ENCODE results near the gene APOL1.
"Not testable (repeated sequence)": the region's sequence is repeated elsewhere in the genome, so short reads cannot be mapped to it uniquely, and the experiment has no call there.

The APOL1 gene, protein sequence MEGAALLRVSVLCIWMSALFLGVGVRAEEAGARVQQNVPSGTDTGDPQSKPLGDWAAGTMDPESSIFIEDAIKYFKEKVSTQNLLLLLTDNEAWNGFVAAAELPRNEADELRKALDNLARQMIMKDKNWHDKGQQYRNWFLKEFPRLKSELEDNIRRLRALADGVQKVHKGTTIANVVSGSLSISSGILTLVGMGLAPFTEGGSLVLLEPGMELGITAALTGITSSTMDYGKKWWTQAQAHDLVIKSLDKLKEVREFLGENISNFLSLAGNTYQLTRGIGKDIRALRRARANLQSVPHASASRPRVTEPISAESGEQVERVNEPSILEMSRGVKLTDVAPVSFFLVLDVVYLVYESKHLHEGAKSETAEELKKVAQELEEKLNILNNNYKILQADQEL

DNA sequence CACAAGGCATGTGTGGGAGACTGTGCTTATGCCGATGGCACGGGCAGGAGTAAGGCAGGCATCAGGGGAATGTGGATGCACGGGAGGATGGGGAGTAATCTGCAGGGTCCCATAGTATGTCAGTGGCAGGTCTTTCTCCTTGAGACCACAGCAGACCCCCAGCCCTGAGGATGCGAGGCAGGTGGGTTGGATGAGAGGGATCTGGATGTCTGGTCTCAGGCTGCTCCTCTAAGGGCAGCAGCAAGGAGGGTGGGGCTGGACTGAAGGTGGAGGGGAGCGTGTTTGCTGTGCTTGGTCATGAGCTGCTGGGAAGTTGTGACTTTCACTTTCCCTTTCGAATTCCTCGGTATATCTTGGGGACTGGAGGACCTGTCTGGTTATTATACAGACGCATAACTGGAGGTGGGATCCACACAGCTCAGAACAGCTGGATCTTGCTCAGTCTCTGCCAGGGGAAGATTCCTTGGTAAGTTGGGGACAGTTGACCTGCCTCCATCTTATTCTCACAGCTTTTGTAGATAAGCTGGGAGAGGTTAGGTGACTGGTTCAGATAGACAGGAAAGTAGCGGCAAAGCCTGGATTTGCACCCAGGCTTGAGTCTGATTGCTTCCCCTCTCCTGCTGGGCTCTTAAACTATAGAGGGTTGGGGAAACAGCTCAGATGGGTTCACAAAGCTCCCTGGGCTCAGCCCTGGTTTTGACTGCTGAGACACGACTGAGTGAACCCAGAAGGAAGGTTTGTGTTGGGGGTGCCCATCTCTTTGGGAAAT lies at the start of gene APOL1:
APOL1 (plus strand) TSS at position 380 of the 769 bp plus-strand sequence. CDS start 1,823 bp downstream, outside the sequence.
- no peak for DNase-seq

DNA sequence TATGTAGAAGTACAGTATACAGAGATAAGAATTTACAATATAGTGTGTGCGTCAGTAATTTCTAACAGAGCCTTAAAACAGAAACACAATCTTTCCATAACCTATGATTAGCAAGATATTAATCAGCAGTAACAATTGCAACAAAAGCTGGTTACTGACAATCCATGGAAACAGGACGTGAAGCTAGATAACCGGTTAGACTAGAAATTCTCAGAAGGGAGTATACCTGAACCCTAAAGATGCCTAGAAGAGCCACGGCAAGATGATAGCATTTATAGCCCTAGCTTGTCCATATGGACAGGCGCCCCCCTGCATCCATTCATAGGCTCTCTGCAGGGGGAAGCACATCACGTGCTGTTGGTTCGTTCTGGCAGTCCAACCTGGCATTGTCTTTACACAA lies 49.5 kb upstream of the APOL1 start:
- DNase-seq, result not testable (repeated sequence)

DNA sequence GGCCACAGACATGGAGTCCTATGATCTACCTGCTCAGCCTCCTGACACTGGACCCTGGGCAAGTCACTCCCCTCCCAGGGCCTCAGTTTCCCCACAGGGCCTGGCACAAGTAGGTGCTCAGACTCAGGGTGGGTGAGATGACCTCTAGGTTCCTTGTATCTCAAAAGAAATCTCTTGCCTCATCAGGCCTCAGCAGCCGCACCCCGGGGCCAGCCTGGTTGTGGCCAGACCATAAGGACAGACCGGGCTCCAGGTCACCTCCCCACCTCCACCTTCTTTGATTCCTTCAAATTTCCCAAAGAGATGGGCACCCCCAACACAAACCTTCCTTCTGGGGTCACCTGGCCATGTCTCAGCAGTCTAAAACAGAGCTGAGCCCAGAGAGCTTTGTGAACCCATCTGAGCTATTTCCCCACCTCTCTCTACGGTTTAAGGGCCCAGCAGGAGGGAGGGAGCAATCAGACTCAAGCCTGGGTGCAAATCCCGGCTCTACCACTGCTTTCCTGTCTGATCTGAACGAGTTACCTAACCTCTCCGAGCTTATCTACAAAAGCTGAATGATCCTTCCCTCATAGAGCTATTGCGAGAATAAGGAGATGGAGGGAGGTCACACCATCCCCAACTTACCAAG lies 48.8 kb upstream of the APOL1 start:
- no peak for DNase-seq

DNA sequence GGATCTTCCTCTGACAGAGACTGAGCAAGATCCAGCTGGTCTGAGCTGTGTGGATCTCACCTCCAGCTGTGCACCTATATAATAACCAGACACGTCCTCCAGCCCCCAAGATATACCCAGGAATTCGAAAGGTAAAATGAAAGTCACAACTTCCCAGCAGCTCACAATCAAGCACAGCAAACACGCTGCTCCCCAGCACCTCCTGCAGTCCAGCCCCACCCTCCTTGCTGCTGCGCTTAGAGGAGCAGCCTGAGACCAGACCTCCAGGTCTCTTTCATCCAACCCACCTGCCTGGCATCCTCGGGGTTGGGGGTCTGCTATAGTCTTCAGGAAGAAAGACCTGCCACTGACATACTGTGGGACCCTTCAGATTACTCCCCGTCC lies 48.3 kb upstream of the APOL1 start:
- DNase-seq, result no peak

DNA sequence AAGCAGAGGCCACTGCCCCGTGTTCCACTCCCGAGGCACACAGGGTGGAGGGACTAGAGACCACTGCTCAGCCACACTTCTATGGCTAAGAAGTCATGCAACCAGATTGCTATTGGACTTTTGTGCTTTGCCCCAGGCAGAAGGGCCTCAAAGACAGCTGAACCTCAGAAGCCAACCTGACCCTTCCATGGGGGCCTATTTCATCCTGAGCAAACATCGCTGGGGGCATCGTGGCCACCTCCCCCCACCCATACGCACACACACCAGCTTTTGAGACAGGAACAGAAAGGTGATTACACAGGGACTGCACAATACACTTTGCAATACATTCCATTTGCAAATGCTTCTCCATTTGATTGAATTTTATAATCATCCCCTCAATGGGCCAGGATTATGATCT lies 47.4 kb upstream of the APOL1 start:
- not testable (repeated sequence) for DNase-seq

DNA sequence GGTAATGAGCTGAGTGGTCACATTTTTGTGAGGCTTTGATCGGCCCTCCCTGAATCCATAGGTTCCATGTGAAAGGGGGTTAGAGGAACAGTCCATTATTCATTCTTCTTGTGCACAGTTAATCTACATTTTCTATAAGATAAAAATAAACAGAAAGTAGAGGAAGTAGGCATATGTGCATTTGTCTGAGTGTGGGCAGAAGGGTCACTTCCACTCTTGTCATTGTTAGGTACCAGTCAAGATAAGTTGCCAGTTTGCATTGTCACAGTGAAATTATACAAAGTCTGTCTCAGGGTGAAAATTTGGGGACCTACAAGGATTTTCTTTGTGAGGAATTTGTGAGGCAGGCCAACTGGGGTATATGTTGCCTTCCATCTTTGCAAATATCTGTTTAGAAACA lies 46.7 kb upstream of the APOL1 start:
- DNase-seq, result no peak

DNA sequence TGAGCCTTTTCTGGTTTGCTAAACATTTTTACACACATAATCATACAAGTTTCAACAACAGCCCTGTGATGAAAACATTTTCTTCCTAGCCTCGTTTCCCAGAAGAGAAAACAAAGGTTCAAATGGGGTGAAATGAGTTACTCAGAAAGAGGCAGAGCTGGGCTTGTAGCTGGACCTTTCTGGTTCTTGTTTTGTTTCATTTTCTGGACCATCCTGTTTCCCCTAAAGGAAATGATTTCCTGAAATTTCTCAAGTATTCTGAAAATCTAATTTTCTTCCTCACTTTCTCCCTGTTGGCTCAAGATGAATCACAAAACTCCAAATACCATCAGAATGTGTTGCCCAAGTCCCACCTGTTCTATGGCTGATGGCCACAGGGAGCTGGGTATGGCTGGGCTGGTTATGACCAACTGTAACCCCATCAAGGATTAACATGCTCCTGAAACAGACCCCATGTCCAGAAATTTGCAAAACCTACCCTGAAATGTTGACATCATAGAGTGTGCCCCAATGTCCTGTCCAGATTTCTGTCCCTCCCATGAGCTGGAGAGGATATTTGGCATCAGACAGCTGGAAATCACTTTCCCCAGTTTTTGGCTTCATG lies 44.7 kb upstream of the APOL1 start:
- no peak for DNase-seq

DNA sequence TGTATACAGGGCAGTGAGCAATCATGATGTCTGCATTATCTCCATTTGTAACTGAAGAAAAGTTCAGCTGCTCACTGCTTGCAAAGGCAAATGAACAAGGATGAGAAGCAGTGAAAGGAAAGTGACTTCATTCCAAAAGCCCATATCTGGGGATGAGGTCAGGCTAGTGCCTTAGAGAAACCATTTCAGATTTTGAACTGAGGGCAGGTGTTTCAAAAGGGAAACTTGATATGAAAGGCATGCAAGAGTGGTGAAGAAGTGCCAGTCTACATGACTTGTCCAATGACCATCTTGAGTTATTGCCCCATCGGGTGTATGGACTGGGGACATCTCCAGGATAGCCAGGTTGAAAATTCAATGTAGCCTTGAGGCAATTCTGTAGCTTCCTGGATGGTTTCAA lies 44.0 kb upstream of the APOL1 start:
- no peak for DNase-seq

DNA sequence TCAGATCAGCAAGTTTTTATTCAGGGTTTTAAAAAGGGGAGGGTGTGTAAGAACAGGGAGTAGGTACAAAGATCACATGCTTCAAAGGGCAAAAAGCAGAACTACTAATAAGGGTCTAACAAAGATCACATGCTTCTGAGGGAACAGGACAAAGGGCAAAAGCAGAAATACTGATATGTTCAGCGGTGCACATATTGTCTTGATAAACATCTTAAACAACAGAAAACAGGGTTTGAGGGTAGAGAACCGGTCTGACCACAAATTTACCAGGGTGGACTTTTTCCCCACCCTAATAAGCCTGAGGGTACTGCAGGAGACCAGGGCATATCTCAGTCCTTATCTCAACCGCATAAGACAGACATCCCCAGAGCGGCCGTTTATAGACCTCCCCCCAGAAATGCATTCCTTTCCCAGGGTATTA lies 43.4 kb upstream of the APOL1 start:
- DNase-seq, result not testable (repeated sequence)

DNA sequence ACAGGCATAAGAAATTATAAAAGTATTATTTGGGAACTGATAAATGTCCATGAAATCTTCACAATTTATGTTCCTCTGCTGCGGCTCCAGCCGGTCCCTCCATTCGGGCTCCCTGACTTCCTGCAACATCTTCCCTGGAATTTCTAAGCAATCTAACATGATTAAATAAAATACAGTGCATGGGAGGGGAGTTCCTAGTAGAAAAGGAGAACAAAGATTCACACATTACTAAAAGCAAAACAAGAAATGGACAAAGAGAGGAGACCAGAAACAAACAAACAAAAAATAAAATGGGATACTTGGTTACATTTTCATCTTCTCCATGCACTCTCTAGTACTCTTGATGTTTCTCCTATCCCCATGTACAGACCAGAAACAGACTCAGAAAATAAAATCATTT lies 42.7 kb upstream of the APOL1 start:
- no peak for DNase-seq

DNA sequence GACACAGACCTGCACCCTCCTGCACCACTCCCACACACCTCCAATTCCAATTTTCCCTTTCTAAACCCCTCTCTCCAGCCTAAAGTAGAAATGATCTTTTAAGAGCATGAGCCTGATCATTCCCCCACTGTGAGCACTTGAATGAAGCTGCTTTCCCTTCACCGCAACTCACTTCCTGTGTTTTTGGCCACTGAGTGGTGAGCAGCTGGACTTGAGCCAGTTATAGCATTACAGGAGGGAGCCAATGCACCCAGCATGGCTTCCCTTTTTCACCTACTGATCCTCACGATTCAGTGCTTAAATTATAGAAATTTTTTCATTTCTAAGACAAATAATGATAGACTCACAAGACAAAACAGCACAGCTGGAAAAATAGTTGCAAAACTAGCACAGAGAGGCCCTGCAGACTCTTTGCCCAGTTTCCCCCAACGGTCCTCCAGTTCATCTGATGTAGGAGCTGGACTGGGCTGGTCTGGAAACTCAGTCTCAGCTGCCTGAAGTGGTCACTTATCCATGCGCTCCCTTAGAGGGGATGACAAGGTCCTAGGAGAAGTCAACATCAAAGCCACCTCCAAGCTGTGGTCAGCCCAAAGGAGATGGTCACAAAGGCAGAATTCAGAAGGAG lies 41.6 kb upstream of the APOL1 start:
- DNase-seq, result no peak

DNA sequence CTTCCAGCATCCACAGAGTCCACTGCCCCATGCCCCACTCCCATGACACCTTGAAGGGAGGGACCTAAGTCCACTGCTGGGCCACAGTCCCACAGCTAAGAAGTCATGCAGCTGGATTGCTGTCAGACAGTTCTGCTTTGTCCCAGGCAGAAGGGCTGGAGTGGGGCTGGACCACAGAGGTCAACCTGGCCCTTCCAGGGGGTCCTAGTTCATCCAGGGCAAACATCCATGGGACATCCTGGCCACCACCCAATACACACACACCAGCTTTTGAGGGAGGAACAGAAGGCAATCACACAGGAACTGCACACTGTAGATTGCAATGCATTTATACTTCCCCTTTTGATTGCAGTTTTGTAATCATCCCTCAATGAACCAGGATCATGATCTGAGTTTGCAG lies 40.0 kb upstream of the APOL1 start:
- DNase-seq, result no peak

DNA sequence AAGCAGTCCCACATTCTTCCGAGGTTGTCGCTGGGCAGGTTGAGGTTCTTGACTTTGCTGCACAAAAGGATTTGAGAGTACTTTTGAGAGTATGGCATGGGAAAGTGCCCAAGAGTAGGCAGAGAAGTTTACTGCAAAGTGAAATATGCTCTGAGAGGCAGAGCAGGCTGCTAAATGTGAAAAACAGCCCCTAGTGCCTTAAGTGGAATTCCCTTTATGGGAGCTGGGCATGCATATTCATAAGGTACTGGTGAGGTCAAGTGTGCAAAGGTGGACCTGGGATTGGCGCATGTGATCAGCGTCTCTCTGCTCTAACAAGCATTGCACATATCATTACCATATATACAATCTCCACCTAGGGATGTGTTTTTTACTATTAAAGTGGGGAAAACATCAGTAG lies 39.3 kb upstream of the APOL1 start:
- no peak for DNase-seq

DNA sequence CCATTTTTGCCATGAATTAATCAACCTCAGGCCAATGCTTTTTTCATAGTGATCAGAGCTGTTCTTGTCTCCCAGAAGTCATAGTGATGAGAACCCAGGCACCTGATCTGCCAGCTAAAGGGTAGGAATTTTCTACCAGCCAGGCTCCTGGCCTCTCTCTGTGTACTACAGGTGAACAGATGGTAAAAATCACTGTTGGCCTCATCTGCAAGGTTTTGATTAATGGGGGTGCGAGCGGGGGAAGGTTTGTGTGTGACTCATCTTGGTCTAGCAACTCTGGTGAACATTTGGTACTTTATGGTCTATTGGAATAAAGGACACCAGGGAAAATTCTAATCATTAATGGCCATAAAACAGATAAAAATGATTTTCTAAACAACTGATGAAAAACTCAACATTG lies 37.0 kb upstream of the APOL1 start:
- no peak for DNase-seq

DNA sequence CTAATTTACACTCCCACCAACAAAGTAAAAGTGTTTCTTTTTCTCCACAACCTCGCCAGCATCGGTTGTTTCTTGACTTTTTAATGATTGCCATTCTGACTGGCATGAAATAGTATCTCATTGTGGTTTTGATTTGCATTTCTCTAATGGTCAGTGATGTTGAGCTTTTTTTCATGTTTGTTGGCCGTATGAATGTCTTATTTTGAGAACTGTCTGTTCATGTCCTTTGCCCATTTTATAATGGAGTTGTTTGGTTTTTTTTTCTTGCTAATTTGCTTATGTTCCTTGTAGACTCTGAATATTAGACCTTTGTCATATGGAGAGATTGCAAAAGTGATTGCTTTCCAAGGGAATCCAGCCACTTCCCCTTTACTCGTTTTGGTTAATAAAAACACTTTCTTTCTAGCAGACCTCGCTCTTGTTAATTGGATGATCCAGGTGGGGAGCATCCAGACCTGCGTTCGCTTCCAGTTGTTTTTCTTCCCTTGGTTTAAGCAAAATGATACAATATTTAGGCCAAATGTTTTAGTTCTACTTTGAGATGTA lies 34.2 kb upstream of the APOL1 start:
- DNase-seq, result no peak

DNA sequence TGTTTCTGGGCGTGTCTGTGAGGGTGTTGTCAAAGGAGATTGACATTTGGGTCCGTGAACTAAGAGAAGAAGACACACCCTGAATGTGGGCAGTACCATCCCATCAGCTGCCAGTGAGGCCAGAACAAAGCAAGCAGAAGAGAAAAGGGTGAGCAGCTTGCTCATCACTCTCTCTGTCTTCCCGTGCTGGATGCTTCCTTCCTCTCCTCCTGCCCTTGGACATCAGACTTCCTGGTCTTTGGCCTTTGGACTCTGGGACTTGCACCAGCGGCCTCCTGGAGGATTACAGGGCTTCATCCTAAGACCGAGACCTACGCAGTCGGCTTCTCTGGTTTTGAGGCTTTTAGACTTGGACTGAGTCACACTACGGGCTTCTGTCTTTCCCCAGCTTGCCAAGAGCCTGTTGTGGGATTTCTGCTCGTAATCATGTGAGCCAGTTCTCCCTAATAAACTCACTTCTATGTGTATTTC lies 32.4 kb upstream of the APOL1 start:
- no peak for DNase-seq

DNA sequence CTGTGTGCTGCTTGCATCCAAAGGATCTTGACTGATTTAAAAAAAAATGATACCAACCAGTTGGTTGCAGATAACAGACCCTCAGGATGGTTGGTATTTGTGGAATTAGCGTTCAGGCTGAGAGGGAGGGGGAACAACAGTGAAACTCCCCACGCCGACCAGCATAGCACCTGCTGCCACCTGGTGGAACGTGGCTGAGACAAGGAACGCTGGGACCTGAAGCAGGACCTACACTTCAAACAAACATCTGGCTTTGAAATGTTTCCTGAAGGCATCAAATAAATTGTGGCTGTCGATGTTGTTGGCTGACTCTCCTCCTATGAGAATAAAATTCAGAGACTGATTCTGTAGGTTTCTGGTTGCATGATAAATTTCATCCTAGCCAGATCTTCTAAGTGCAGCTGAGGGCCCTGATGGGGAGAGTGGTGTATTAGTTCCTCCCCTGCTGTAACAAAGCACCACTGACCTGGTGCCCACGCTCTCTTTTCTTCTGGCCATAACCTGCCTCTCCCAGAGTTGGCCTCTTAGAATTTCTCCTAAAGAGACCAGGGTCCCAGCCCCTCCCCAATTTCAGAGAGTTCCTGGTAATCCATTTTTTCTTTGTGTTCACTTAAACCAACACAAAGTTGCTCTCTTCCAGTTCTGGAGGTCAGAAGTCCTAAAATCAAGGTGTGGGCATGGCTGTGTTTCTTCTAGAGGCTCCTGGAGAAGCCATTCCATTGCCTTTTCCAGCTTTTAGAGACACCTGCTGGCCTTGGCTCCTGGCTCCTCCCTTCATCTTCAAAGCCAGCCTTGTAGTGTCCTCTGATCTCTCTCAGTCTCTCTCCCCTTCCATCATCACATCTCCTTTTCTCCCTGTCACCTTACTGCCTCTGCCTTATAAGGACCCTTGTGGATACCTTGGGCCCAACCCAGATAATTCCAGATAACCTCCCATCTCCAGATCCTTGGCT lies 30.9 kb upstream of the APOL1 start:
- DNase-seq, result no peak

DNA sequence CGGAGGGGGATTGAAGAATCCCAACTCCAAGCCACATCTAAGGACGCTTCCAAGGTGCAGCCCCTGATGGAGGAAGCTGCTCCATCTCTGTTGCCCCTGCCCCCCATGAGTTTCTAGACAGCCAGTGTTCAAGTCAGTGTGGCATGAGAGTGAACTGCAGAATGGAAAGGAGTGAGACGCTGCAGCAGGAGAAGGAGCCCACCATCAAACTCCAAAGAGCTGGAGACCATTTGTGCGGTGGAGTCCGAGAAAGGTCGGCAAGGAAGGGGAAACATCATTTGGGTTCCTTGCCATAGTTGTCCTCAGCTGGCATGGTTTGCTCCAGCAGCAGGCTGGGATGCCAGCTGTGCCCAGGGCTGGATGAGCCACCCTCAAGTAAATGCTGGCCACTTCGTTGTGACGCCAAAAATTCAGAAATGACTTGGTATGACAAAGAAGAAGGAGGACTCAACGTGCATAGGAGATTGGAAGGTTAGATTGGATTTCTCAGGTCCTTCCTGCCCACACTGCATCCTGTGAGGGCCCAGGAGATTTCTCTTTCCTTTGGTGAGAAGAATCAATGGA lies 30.0 kb upstream of the APOL1 start:
- DNase-seq, result no peak

DNA sequence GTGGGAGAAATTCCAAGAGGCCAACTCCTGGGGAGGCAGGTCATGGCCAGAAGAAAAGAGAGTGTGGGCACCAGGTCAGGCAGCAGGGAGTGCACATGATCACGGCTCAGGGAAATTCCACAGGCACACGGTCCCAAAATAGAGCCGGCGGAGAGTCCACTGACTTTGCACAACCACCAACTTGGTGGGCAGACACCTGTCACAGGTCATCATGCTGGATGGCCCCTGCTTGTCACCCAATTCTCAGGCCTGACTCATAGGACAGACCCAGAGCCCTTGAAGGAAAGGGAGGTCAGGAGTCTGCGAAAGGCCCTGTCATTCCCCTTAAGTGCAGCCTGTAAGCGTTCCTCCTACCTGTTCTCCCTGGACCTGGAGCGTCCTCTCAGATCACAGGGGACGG lies 29.4 kb upstream of the APOL1 start:
- no peak for DNase-seq

DNA sequence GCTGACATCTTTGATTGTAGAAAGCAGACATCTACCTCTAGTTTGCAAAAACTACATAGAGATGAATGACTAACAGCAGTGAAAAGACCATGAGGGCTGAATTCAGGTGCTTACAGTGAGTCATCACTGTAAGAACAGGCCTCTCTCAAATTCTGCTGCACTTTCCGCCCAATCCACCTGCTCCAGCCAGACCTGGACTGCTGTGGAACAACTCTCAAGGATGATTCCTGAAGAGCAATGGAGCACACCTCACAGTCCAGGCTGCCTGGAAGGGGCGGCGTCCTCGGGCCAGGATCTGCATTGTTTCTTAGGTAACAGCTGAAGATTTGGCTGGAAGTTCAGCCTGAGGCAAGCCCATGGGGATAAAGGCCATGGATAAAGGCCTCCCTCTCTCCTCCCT lies 28.7 kb upstream of the APOL1 start:
- DNase-seq, result no peak

DNA sequence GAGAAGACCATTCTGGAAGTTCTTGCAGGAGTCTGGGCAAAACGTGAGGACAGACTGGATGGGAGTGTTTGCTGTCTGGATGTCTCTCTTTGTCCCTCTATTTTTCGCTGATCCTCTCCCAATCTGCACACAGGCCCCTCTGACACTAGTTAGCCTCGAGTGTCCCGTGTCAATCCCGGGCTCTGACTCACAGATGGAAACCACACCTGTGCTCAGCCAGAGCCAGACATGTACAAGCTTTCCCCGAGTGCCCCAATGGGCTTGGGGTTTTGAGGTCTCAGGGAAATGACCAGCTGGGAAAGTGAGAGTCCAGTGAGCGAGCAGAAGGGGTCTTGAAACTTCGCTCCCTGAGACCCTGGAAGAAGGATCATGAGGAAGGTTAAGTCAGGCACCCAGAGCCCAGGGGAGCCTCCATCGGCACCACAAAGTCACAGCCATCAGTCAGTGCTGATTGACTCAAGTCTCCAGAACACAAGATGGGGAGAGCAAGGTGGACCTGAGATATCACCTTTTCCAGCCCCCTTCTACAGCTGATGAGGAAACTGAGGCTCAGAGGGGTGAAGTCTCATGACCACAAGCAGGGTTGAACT lies 27.5 kb upstream of the APOL1 start:
- no peak for DNase-seq
